Measurements from ENCODE around the gene PTPN1. TPM values are rescaled to one million over a fixed set of nuclear protein-coding genes. Genes with fewer than 3 reads are reported as not detected.

Gene PTPN1
- total RNA-seq, 6 experiments from 2014 or later = 37.8 to 46.5 (median 45.2) TPM

- no peaks in the 10 kb centered on the region for H3K36me3 Mint-ChIP-seq (ENCODE audit: low read depth)
- DNase-seq = no peak
- TF ChIP-seq CTCF (IDR thresholded peaks at IDR 0.05) = no peak
- H3K9me3 Mint-ChIP-seq = no peaks in the 10 kb centered on the region
- peaks cover 22% of the 10 kb centered on the region for H3K4me1 Mint-ChIP-seq (ENCODE audit: low read depth)
- H3K4me3 Mint-ChIP-seq = no peak overlapping the region
- H3K27ac Mint-ChIP-seq = no peak overlapping the region
- peaks cover 3% of the 10 kb centered on the region for H3K27me3 Mint-ChIP-seq (ENCODE audit: insufficient read depth)
Measured at GRCh38 chr20:50464725-50465650, 45.2 kb upstream of the PTPN1 start.

DNA sequence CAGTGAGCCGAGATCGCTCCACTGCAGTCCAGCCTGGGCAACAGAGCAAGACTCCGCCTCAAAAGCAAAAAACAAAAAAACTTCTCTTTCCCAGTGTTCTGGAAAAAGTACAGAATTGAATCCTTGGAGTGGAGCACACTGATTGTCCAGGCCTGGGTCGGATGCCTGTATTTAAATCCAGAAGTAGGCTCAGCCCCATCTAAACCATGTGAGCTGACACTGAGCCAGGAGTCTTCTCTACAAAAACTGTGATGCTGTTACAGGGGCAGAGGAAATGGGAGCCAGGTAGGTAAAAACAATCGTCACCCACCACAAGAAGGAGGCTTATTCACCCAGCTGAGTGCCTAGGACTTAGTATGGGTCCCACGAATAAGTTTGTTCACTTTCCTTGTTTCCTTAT, 43.0 kb upstream of the PTPN1 start:
- Mint-ChIP-seq H3K9me3 (no peaks in the 10 kb centered on the region), H3K27me3 (ENCODE audit: insufficient read depth) (peaks cover 1% of the 10 kb centered on the region), H3K4me1 (ENCODE audit: low read depth) (peaks cover 28% of the 10 kb centered on the region), H3K27ac (no peak overlapping the region), H3K4me3 (no peak overlapping the region), H3K36me3 (ENCODE audit: low read depth) (no peaks in the 10 kb centered on the region)
- TF ChIP-seq CTCF (IDR thresholded peaks at IDR 0.05) = no peak
- no peak for DNase-seq

DNA sequence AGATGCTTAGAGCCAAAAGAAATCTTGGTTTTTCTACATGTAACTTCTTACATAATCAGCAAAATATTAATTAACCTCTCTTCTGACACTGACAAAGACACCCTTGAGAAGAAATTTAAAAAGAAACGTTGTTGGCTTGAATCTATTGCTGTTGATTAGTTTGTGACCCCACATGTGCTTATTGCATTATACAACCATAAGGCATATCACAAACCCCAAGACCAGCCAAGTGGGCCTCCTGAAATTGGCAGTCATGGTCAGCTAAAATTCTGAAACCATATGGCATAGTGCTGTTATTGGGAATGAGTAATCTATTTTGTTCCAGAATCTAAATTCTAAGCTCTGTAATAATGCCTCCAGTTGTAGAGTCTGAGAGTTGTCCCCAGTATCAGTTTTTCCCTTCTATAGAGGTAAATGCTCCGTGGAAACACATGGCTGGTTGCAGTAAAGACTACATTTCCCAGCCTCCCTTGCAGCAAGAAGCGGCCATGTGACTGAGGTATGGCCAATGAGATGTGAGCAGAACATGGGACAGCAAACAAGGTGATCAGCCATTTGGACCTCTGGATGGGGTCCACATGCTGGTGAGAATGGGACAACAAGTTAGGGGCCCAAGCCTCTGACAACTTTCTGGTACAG, 42.3 kb upstream of the PTPN1 start:
- no peak for TF ChIP-seq CTCF (IDR thresholded peaks at IDR 0.05)
- Mint-ChIP-seq H3K9me3 (no peaks in the 10 kb centered on the region), H3K4me3 (no peak overlapping the region), H3K4me1 (ENCODE audit: low read depth) (peaks cover 28% of the 10 kb centered on the region), H3K27me3 (ENCODE audit: insufficient read depth) (peaks cover 1% of the 10 kb centered on the region), H3K36me3 (ENCODE audit: low read depth) (no peaks in the 10 kb centered on the region), H3K27ac (no peak overlapping the region)
- DNase-seq = peak; percentile 24

DNA sequence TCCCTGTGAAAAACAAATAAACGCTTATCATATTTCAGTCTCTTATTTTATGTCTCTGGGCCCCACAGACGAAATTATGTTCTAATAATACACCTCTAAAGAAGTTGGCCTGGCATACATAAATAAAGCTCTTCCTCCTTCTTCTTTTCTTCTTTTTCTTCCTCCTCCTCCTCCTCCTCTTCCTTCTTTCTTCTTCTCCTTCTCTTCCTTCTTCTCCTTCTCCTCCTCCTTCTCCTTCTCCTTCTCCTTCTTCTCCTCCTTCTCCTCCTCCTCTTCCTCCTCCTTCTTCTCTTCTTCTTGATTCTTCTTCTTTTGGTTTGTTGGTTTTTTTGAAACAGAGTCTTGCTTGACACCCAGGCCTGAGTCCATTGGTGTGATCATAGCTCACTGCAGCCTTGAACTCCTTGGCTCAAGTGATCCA, 41.8 kb upstream of the PTPN1 start:
- Mint-ChIP-seq H3K4me3 (no peak overlapping the region), H3K9me3 (no peaks in the 10 kb centered on the region), H3K36me3 (ENCODE audit: low read depth) (no peaks in the 10 kb centered on the region), H3K27me3 (ENCODE audit: insufficient read depth) (peaks cover 1% of the 10 kb centered on the region), H3K4me1 (ENCODE audit: low read depth) (peaks cover 28% of the 10 kb centered on the region), H3K27ac (no peak overlapping the region)
- no peak for TF ChIP-seq CTCF (IDR thresholded peaks at IDR 0.05)
- no peak for DNase-seq

DNA sequence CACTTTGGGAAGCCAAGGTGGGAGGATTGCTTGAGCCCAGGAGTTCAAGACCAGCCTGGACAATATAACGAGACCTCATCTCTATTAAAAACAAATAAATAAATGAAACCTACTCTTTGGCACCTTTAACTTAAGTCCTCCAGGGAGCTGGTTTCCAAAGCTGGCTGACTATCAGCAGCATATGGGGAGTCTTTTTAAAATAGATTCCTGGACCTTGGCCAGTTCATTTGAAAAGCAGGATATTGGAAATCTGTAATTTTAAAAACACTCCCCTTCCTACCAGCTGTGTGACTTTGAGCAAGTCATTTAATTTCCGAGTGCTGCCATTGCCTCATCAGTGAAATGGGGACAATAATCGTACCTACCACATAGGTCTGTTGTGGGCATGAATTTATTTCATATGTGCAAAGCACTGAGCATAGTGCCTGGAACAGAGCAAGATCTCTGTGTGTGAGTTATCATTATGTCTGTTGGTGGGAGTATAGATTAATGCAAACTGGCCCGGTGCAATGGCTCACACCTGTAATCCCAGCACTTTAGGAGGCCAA, 40.9 kb upstream of the PTPN1 start:
- no peak for TF ChIP-seq CTCF (IDR thresholded peaks at IDR 0.05)
- no peak for DNase-seq
- Mint-ChIP-seq H3K36me3 (ENCODE audit: low read depth) (no peaks in the 10 kb centered on the region), H3K4me1 (ENCODE audit: low read depth) (peaks cover 24% of the 10 kb centered on the region), H3K27ac (no peak overlapping the region), H3K4me3 (no peak overlapping the region), H3K9me3 (no peaks in the 10 kb centered on the region), H3K27me3 (ENCODE audit: insufficient read depth) (peaks cover 1% of the 10 kb centered on the region)

All from HFFc6 (cell line).